GM12865 (cell line): ENCODE results near the gene PRPF31.
A peak's percentile ranks its signal among the peaks of the same experiment; 100 is the strongest.
"Not testable (repeated sequence)": the region's sequence is repeated elsewhere in the genome, so short reads cannot be mapped to it uniquely, and the experiment has no call there.

Source experiments
- DNase-seq: peaks from one replicate; pipeline ENCODE4 v3.0.0; 2010; ENCODE audit warnings: low read depth
- H3K4me3 ChIP-seq: 2 replicates; pipeline ENCODE4 v1.5.1; 2011; ENCODE audit warnings: mild to moderate bottlenecking, low read depth, low read length, control low read depth
- CTCF ChIP-seq: IDR thresholded peaks from 2 replicates; pipeline ENCODE4 v1.5.1; 2011; ENCODE audit warnings: low read length, control low read depth, low read depth, inconsistent platforms; ENCODE audit not compliant: insufficient read depth; ENCODE audit errors: missing control alignments

The PRPF31 gene

GRCh38 chr19:54164369-54165068 is 49.0 kb downstream of the PRPF31 start:
- H3K4me3 ChIP-seq = no peak overlapping the region
- DNase-seq = peak; percentile 53
- no peak for TF ChIP-seq CTCF

- no peak for DNase-seq
- H3K4me3 ChIP-seq = no peak overlapping the region
- TF ChIP-seq CTCF = no peak
Measured at GRCh38 chr19:54165222-54165621, 49.7 kb downstream of the PRPF31 start.

- H3K4me3 ChIP-seq = no peak overlapping the region
- peak; percentile 88 for DNase-seq
- TF ChIP-seq CTCF = peak; percentile 91
Measured at GRCh38 chr19:54168174-54168917, 52.8 kb downstream of the PRPF31 start.

- no peak for DNase-seq
- no peak for TF ChIP-seq CTCF
- no peak overlapping the region for H3K4me3 ChIP-seq
Measured at GRCh38 chr19:54169149-54169740, 53.7 kb downstream of the PRPF31 start.

GRCh38 chr19:54171736-54172431 is 56.3 kb downstream of the PRPF31 start:
- H3K4me3 ChIP-seq, DNase-seq: not testable (repeated sequence)

- no peak within 1 kb of the TSS for H3K4me3 ChIP-seq
- no peak for DNase-seq
- no peak for TF ChIP-seq CTCF
Measured at GRCh38 chr19:54172471-54173358, 57.2 kb downstream of the PRPF31 start, which contains the start of gene TMC4. TMC4 (minus strand) TSS chr19:54173160; CDS start chr19:54173117, 43 bp downstream.
